Measurements from ENCODE around the gene HLA-DPB1.

GRCh38 chr6:33113755-33114154 is 38.0 kb downstream of the HLA-DPB1 start:
- TF ChIP-seq CTCF (IDR thresholded peaks at IDR 0.05) = no peak
- TF ChIP-seq POLR2A (IDR thresholded peaks at IDR 0.05) = no peak

Measured in vagina (tissue), 2 donors.